Testis (tissue), 2 donors: Measurements from ENCODE around the gene SSPN.

Experiments used
- POLR2A ChIP-seq: fragments of 450-650 bp; IDR thresholded peaks from one replicate; pipeline ENCODE4 v1.6.1; 2017; ENCODE audit warnings: antibody characterized with exemption, mild to moderate bottlenecking, moderate library complexity
- TF ChIP-seq, protein P1 (sequence below), 3 experiments: fragments of 450-650 bp in 2 of 3; fragments of 200-600 bp in 1 of 3; sonication (generic) in 1 of 3; IDR thresholded peaks; one replicate each; pipeline ENCODE4 v1.5.1; 2016 to 2019; ENCODE audit warnings: antibody characterized with exemption in 3 of 3, mild to moderate bottlenecking in 2 of 3, moderate library complexity in 1 of 3

DNA sequence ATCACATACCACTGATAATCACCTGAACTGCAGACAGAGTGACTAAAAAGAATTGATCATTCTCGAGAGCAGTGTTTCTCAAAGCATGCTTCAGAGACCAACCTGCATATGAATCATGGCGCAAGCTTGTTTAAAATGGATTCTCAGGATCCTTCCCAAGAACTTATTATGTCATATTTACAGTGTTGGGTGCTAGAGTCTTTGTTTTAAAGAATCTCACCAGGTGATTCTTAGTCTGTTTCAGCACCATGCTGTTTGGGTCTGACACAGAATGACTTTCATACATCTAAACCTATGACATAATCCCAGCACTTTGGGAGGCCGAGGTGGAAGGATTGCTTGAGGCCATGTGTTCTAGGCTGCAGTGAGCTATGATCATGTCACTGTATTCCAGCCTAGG lies 31.3 kb upstream of the SSPN start:
- TF ChIP-seq, protein P1, sequence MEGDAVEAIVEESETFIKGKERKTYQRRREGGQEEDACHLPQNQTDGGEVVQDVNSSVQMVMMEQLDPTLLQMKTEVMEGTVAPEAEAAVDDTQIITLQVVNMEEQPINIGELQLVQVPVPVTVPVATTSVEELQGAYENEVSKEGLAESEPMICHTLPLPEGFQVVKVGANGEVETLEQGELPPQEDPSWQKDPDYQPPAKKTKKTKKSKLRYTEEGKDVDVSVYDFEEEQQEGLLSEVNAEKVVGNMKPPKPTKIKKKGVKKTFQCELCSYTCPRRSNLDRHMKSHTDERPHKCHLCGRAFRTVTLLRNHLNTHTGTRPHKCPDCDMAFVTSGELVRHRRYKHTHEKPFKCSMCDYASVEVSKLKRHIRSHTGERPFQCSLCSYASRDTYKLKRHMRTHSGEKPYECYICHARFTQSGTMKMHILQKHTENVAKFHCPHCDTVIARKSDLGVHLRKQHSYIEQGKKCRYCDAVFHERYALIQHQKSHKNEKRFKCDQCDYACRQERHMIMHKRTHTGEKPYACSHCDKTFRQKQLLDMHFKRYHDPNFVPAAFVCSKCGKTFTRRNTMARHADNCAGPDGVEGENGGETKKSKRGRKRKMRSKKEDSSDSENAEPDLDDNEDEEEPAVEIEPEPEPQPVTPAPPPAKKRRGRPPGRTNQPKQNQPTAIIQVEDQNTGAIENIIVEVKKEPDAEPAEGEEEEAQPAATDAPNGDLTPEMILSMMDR (IDR thresholded peaks at IDR 0.05) = no peak
- TF ChIP-seq POLR2A = no peak
